Muscle layer of colon (tissue), 2 donors: ENCODE data around the gene DDHD1.
A peak's percentile ranks its signal among the peaks of the same experiment; 100 is the strongest.
"Not testable (repeated sequence)": the region's sequence is repeated elsewhere in the genome, so short reads cannot be mapped to it uniquely, and the experiment has no call there.

Source experiments
- H3K27ac ChIP-seq: one replicate; pipeline ENCODE4 v1.7.0; 2013; ENCODE audit warnings: low read depth, mild to moderate bottlenecking, low read length, moderate library complexity
- H3K27me3 ChIP-seq, 2 donors: one replicate each; pipeline ENCODE4 v1.7.0; 2013; ENCODE audit warnings: low read length in 2 of 2, mild to moderate bottlenecking in 2 of 2; ENCODE audit not compliant: insufficient read depth in 2 of 2, control insufficient read depth in 1 of 2
- H3K36me3 ChIP-seq: one replicate; pipeline ENCODE4 v1.7.0; 2013; ENCODE audit warnings: mild to moderate bottlenecking, low read length; ENCODE audit not compliant: insufficient read depth
- H3K4me1 ChIP-seq: one replicate; pipeline ENCODE4 v1.7.0; 2013; ENCODE audit warnings: mild to moderate bottlenecking, low read length; ENCODE audit not compliant: insufficient read depth
- H3K4me3 ChIP-seq, 2 donors: one replicate each; pipeline ENCODE4 v1.7.0; 2013; ENCODE audit warnings: low read length in 2 of 2, low read depth in 1 of 2, mild to moderate bottlenecking in 1 of 2, moderate library complexity in 1 of 2
- H3K9ac ChIP-seq: one replicate; pipeline ENCODE4 v1.7.0; 2013; ENCODE audit warnings: low read length
- H3K9me3 ChIP-seq: one replicate; pipeline ENCODE4 v1.7.0; 2013; ENCODE audit warnings: mild to moderate bottlenecking, low read length
- donor health status: abdominal sarcoma.
- donor health status: Adenocarcinoma of cecum.

DDHD1 gene

GRCh38 chr14:53151523-53152183 lies 1.5 kb downstream of the DDHD1 start:
- no peaks in the 10 kb centered on the region for H3K9me3 ChIP-seq
- no peaks in the 10 kb centered on the region for H3K27me3 ChIP-seq
- H3K4me3 ChIP-seq, result peak overlapping the region; percentile 75 to 83
- peak overlapping the region; percentile 60 for H3K9ac ChIP-seq
- H3K27ac ChIP-seq, result peak overlapping the region; percentile 86
- peaks cover 4% of the 10 kb centered on the region for H3K4me1 ChIP-seq
- no peaks in the 10 kb centered on the region for H3K36me3 ChIP-seq

GRCh38 chr14:53149668-53150316 lies 3.3 kb downstream of the DDHD1 start:
- Histone ChIP-seq H3K9ac (no peak overlapping the region), H3K4me1 (peaks cover 4% of the 10 kb centered on the region), H3K9me3 (no peaks in the 10 kb centered on the region), H3K27me3 (no peaks in the 10 kb centered on the region), H3K36me3 (no peaks in the 10 kb centered on the region), H3K4me3 (no peak overlapping the region), H3K27ac (no peak overlapping the region)

GRCh38 chr14:53148671-53149070 lies 4.5 kb downstream of the DDHD1 start:
- Histone ChIP-seq H3K4me3 (no peak overlapping the region), H3K27me3 (no peaks in the 10 kb centered on the region), H3K36me3 (no peaks in the 10 kb centered on the region), H3K9ac (no peak overlapping the region), H3K4me1 (peaks cover 4% of the 10 kb centered on the region), H3K27ac (no peak overlapping the region), H3K9me3 (no peaks in the 10 kb centered on the region)

GRCh38 chr14:53147893-53148292 lies 5.2 kb downstream of the DDHD1 start:
- no peaks in the 10 kb centered on the region for H3K36me3 ChIP-seq
- H3K27ac ChIP-seq, result no peak overlapping the region
- no peaks in the 10 kb centered on the region for H3K9me3 ChIP-seq
- no peaks in the 10 kb centered on the region for H3K27me3 ChIP-seq
- H3K4me3 ChIP-seq, result no peak overlapping the region
- H3K4me1 ChIP-seq, result peaks cover 4% of the 10 kb centered on the region
- H3K9ac ChIP-seq, result no peak overlapping the region

- Histone ChIP-seq H3K27ac (no peak overlapping the region), H3K4me1 (peaks cover 4% of the 10 kb centered on the region)
These were observed 5.9 kb downstream of the DDHD1 start for GRCh38 chr14:53147208-53147607.

GRCh38 chr14:53146739-53147138 lies 6.4 kb downstream of the DDHD1 start:
- Histone ChIP-seq H3K9me3 (no peaks in the 10 kb centered on the region), H3K27me3 (no peaks in the 10 kb centered on the region), H3K4me3 (no peak overlapping the region), H3K4me1 (peaks cover 4% of the 10 kb centered on the region), H3K27ac (no peak overlapping the region), H3K9ac (no peak overlapping the region), H3K36me3 (no peaks in the 10 kb centered on the region)

More at GRCh38 chr14:53147208-53147607, 5.9 kb downstream of the DDHD1 start:
- no peak overlapping the region for H3K9ac ChIP-seq
- H3K9me3 ChIP-seq, result no peaks in the 10 kb centered on the region
- no peaks in the 10 kb centered on the region for H3K36me3 ChIP-seq
- no peaks in the 10 kb centered on the region for H3K27me3 ChIP-seq
- no peak overlapping the region for H3K4me3 ChIP-seq

- Histone ChIP-seq H3K27ac (no peak overlapping the region), H3K27me3 (no peaks in the 10 kb centered on the region), H3K36me3 (no peaks in the 10 kb centered on the region), H3K9me3 (no peaks in the 10 kb centered on the region), H3K4me3 (no peak overlapping the region), H3K9ac (no peak overlapping the region), H3K4me1 (no peaks in the 10 kb centered on the region)
These were observed 8.9 kb downstream of the DDHD1 start for GRCh38 chr14:53144244-53144643.

- no peaks in the 10 kb centered on the region for H3K27me3 ChIP-seq
- no peak overlapping the region for H3K4me3 ChIP-seq
- no peak overlapping the region for H3K9ac ChIP-seq
- no peak overlapping the region for H3K27ac ChIP-seq
- no peaks in the 10 kb centered on the region for H3K4me1 ChIP-seq
- H3K9me3 ChIP-seq, result no peaks in the 10 kb centered on the region
- no peaks in the 10 kb centered on the region for H3K36me3 ChIP-seq
These were observed 12.5 kb downstream of the DDHD1 start for GRCh38 chr14:53140585-53140984.

- H3K9me3 ChIP-seq, result no peaks in the 10 kb centered on the region
- no peaks in the 10 kb centered on the region for H3K36me3 ChIP-seq
- no peak overlapping the region for H3K27ac ChIP-seq
- no peak overlapping the region for H3K9ac ChIP-seq
- no peak overlapping the region for H3K4me3 ChIP-seq
- no peaks in the 10 kb centered on the region for H3K27me3 ChIP-seq
- no peaks in the 10 kb centered on the region for H3K4me1 ChIP-seq
These were observed 15.4 kb downstream of the DDHD1 start for GRCh38 chr14:53137568-53138203.

- H3K27ac ChIP-seq, H3K27me3 ChIP-seq, H3K9me3 ChIP-seq, H3K9ac ChIP-seq, H3K4me3 ChIP-seq, H3K36me3 ChIP-seq, H3K4me1 ChIP-seq: not testable (repeated sequence)
These were observed 22.6 kb downstream of the DDHD1 start for GRCh38 chr14:53130491-53130890.

- H3K4me1 ChIP-seq, result no peaks in the 10 kb centered on the region
- no peak overlapping the region for H3K27ac ChIP-seq
- H3K27me3 ChIP-seq, result no peaks in the 10 kb centered on the region
- no peak overlapping the region for H3K9ac ChIP-seq
- H3K9me3 ChIP-seq, result no peaks in the 10 kb centered on the region
- H3K4me3 ChIP-seq, result no peak overlapping the region
- no peaks in the 10 kb centered on the region for H3K36me3 ChIP-seq
These were observed 24.7 kb downstream of the DDHD1 start for GRCh38 chr14:53128303-53129028.
